ENCODE data around the gene C1orf159. TPM values are rescaled to one million over a fixed set of nuclear protein-coding genes. Genes with fewer than 3 reads are reported as not detected.

C1orf159 gene
- total and polyA plus RNA-seq, 9 of the 15 experiments (the other 6 are each of a cell fraction or from before 2014, with no cell fraction given), result 0.28 to 54.9 (median 10.6) TPM

- no peak for DNase-seq (ENCODE audit: extremely low read depth in 1 of 4, low spot score in 3 of 4)
- Histone ChIP-seq H3K27me3 (ENCODE audit: control insufficient read depth in 2 of 2, insufficient read depth in 2 of 2, low read length in 2 of 2) (no peaks in the 10 kb centered on the region), H3K9ac (ENCODE audit: insufficient read depth in 1 of 2, low read depth in 2 of 2, low read length in 2 of 2) (no peak overlapping the region), H4K20me1 (replicated peaks; ENCODE audit: control insufficient read depth, insufficient read depth, low read length) (no peaks in the 10 kb centered on the region), H3K79me2 (ENCODE audit: control insufficient read depth, insufficient read depth, low read length) (no peaks in the 10 kb centered on the region; the same call in 2 of the 3 replicates), H2AFZ (ENCODE audit: low read depth, low read length) (no peak overlapping the region), H3K4me3 (no peak overlapping the region), H3K27ac (ENCODE audit: extremely low read depth, low read depth, low read length) (no peak overlapping the region), H3K36me3 (ENCODE audit: control insufficient read depth, insufficient read depth, low read length) (peaks cover 86% of the 10 kb centered on the region; the same call in 2 of the 3 replicates), H3K9me1 (ENCODE audit: control insufficient read depth, insufficient read depth, low read length) (no peaks in the 10 kb centered on the region), H3K9me3 (replicated peaks; ENCODE audit: control insufficient read depth, insufficient read depth, low read depth, low read length) (no peaks in the 10 kb centered on the region), H3K4me2 (ENCODE audit: insufficient read depth, low read length) (no peak overlapping the region), H3K4me1 (replicated peaks in 1 of 2; ENCODE audit: control insufficient read depth in 2 of 2, insufficient read depth in 2 of 2, low read length in 2 of 2) (peaks cover 0 to 49% of the 10 kb centered on the region in 2 experiments; a peak in 2 of 5 replicates)
- no TSS peak for BruUV-seq (replicated peaks)
- TF ChIP-seq PRMT5 (CRISPR knock-in tag; IDR thresholded peaks at IDR 0.05) (no peak), SRSF7 (optimal IDR thresholded peaks at IDR 0.05; ENCODE audit: low read depth, low read length) (no peak), IFI16 (CRISPR knock-in tag; IDR thresholded peaks at IDR 0.05) (no peak), CBX1 (IDR thresholded peaks at IDR 0.05; ENCODE audit: low read depth) (no peak), ZNF347 (CRISPR knock-in tag; IDR thresholded peaks at IDR 0.05; ENCODE audit: low read depth) (no peak), ZNF584 (CRISPR knock-in tag; IDR thresholded peaks at IDR 0.05; ENCODE audit: low read depth) (no peak), U2AF2 (optimal IDR thresholded peaks at IDR 0.05; ENCODE audit: low read depth, low read length) (no peak)
- 97% methylated on average over 22 of the region's 26 CpGs for WGBS (ENCODE audit: insufficient coverage, low coverage, missing lambda C conversion rate)
- no peak for ATAC-seq
- CTCF ChIA-PET (ENCODE audit: low intra/inter-chr PET ratio), result no interaction called here
- no peak for FAIRE-seq
- intact Hi-C loops (cut with micrococcal nuclease), result no loop called here
- in situ Hi-C loops (cut with MboI), result no loop called here
- POLR2A ChIA-PET, result no interaction called here
These were observed 69.1 kb downstream of the C1orf159 start for GRCh38 chr1:1046767-1047166.

GRCh38 chr1:1046243-1046642 lies 69.6 kb downstream of the C1orf159 start:
- TSS peak; percentile 37 for BruUV-seq (replicated peaks)
- TF ChIP-seq MLLT1 (IDR thresholded peaks at IDR 0.05), result no peak
- TF ChIP-seq ZBTB17 (CRISPR knock-in tag; IDR thresholded peaks at IDR 0.05), result no peak
- no peak for TF ChIP-seq ETS1 (conservative IDR thresholded peaks at IDR 0.05; ENCODE audit: control insufficient read depth, low read depth, low read length)
- TF ChIP-seq ZBTB9 (CRISPR knock-in tag; IDR thresholded peaks at IDR 0.05), result no peak
- TF ChIP-seq NCOA2 (IDR thresholded peaks at IDR 0.05; ENCODE audit: partially characterized antibody in 2 of 2), result no peak
- no peak for TF ChIP-seq LARP7 (IDR thresholded peaks at IDR 0.05)

More at GRCh38 chr1:1046243-1046642, 69.6 kb downstream of the C1orf159 start:
- Histone ChIP-seq H3K9ac (ENCODE audit: insufficient read depth in 1 of 2, low read depth in 2 of 2, low read length in 2 of 2) (no peak overlapping the region), H3K9me1 (ENCODE audit: control insufficient read depth, insufficient read depth, low read length) (no peaks in the 10 kb centered on the region), H3K79me2 (ENCODE audit: control insufficient read depth, insufficient read depth, low read length) (no peaks in the 10 kb centered on the region; the same call in 2 of the 3 replicates), H3K27ac (ENCODE audit: extremely low read depth, low read depth, low read length) (no peak overlapping the region), H3K36me3 (ENCODE audit: control insufficient read depth, insufficient read depth, low read length) (peaks cover 85% of the 10 kb centered on the region; the same call in 2 of the 3 replicates), H3K27me3 (ENCODE audit: control insufficient read depth in 2 of 2, insufficient read depth in 2 of 2, low read length in 2 of 2) (no peaks in the 10 kb centered on the region), H3K4me1 (replicated peaks in 1 of 2; ENCODE audit: control insufficient read depth in 2 of 2, insufficient read depth in 2 of 2, low read length in 2 of 2) (peaks cover 0 to 54% of the 10 kb centered on the region in 2 experiments; a peak in 2 of 5 replicates), H3K9me3 (replicated peaks; ENCODE audit: control insufficient read depth, insufficient read depth, low read depth, low read length) (no peaks in the 10 kb centered on the region), H2AFZ (ENCODE audit: low read depth, low read length) (no peak overlapping the region), H4K20me1 (replicated peaks; ENCODE audit: control insufficient read depth, insufficient read depth, low read length) (no peaks in the 10 kb centered on the region), H3K4me2 (ENCODE audit: insufficient read depth, low read length) (no peak overlapping the region), H3K4me3 (no peak overlapping the region)
- ATAC-seq (no peak), FAIRE-seq (no peak), DNase-seq (ENCODE audit: extremely low read depth in 1 of 4, low spot score in 3 of 4) (no peak)
- ChIA-PET POLR2A (no interaction called here), CTCF (ENCODE audit: low intra/inter-chr PET ratio) (no interaction called here)
- 93% methylated on average over 10 of the region's 20 CpGs for WGBS (ENCODE audit: insufficient coverage, low coverage, missing lambda C conversion rate)
- intact Hi-C loops (cut with micrococcal nuclease) (no loop called here), in situ Hi-C loops (cut with MboI) (no loop called here)
